Lower leg skin (tissue), 3 donors: ENCODE data around the gene IL15.

ENCODE experiments used
- CTCF ChIP-seq, 3 donors: fragments of 450-650 bp; IDR thresholded peaks; one replicate each; pipeline ENCODE4 v1.5.1; 2016; ENCODE audit warnings: antibody characterized with exemption in 3 of 3, mild to moderate bottlenecking in 3 of 3, moderate library complexity in 2 of 3
- POLR2A ChIP-seq, 2 donors: fragments of 450-650 bp; IDR thresholded peaks; one replicate each; pipeline ENCODE4 v1.6.1; 2016 to 2017; ENCODE audit warnings: antibody characterized with exemption in 2 of 2, mild to moderate bottlenecking in 1 of 2, moderate library complexity in 1 of 2

GRCh38 chr4:141686879-141687278 is 50.5 kb downstream of the IL15 start:
- no peak for TF ChIP-seq CTCF (IDR thresholded peaks at IDR 0.05)
- no peak for TF ChIP-seq POLR2A (IDR thresholded peaks at IDR 0.05)
